PFSK-1 (cell line): ENCODE measurements around the gene FAM98B.

Experiments
- POLR2AphosphoS5 ChIP-seq: IDR thresholded peaks from 2 replicates; pipeline ENCODE4 v1.6.1; 2012; ENCODE audit warnings: low read depth, mild to moderate bottlenecking, control low read depth, low read length, moderate library complexity
- REST ChIP-seq, 2 experiments: IDR thresholded peaks; 2 replicates each; pipeline versions ENCODE4 v1.6.1 to v1.8.0; 2011 to 2012; ENCODE audit warnings: low read depth in 2 of 2, low read length in 2 of 2, control low read depth in 1 of 2, inconsistent platforms in 1 of 2, mild to moderate bottlenecking in 1 of 2, moderate library complexity in 1 of 2; ENCODE audit not compliant: insufficient read depth in 1 of 2
- SIN3A ChIP-seq: IDR thresholded peaks from 2 replicates; pipeline ENCODE4 v1.6.1; 2012; ENCODE audit warnings: mild to moderate bottlenecking, low read length, moderate library complexity, borderline replicate concordance; ENCODE audit not compliant: insufficient read depth
- TAF1 ChIP-seq: IDR thresholded peaks from 2 replicates; pipeline ENCODE4 v1.6.1; 2012; ENCODE audit warnings: low read length, control low read depth, borderline replicate concordance; ENCODE audit not compliant: insufficient read depth

- no peak for TF ChIP-seq POLR2AphosphoS5
- no peak for TF ChIP-seq REST (IDR thresholded peaks at IDR 0.05; ENCODE audit: insufficient read depth in 1 of 2, low read depth in 2 of 2, low read length in 2 of 2)
- TF ChIP-seq TAF1 = no peak
- no peak for TF ChIP-seq SIN3A
Measured at GRCh38 chr15:38526158-38526557, 72.2 kb downstream of the FAM98B start.
